SU-DHL-6 (cell line): ENCODE measurements around the gene CACNA1C.

Experiments used
- CTCF ChIP-seq: fragments of 200-600 bp; sonication (generic); IDR thresholded peaks from one replicate; pipeline ENCODE4 v1.5.1; 2017; ENCODE audit warnings: antibody characterized with exemption, mild to moderate bottlenecking, low read length, moderate library complexity; ENCODE audit not compliant: insufficient read depth, poor library complexity, severe bottlenecking
- EZH2phosphoT487 ChIP-seq: fragments of 200-600 bp; sonication (generic), shearing (Covaris generic); conservative IDR thresholded peaks from 2 replicates; pipeline ENCODE4 v1.6.1; 2018; ENCODE audit warnings: mild to moderate bottlenecking, antibody characterized with exemption, low read length, moderate library complexity, mixed read lengths

DNA sequence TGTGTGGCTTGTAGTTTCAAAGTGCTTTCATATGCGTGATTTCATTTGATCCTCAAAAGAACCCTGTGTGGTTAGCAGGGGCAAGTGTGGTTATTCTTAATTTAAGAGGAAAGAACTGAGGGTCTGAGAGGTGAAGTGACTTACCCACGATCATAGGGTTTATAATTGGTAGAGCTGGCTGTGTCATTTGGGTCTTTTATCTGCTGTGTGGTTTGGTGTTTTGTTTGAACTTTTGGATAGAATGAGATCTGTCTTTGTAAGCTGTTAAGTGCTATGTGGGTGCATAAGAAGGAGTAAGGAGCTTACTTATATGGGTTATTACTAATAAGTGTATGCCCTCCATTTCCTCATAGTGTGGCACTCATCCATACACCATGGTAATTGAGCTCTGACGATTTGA lies 190.0 kb downstream of the CACNA1C start:
- TF ChIP-seq CTCF (no peak), EZH2phosphoT487 (no peak)
